ENCODE results near the gene LMX1B. TPM values are rescaled to one million over a fixed set of nuclear protein-coding genes. Genes with fewer than 3 reads are reported as not detected.

Gene LMX1B
- total and polyA plus RNA-seq, 2 donors (not counting 3 experiments of a cell fraction or from before 2014, with no cell fraction given), result not detected

DNA sequence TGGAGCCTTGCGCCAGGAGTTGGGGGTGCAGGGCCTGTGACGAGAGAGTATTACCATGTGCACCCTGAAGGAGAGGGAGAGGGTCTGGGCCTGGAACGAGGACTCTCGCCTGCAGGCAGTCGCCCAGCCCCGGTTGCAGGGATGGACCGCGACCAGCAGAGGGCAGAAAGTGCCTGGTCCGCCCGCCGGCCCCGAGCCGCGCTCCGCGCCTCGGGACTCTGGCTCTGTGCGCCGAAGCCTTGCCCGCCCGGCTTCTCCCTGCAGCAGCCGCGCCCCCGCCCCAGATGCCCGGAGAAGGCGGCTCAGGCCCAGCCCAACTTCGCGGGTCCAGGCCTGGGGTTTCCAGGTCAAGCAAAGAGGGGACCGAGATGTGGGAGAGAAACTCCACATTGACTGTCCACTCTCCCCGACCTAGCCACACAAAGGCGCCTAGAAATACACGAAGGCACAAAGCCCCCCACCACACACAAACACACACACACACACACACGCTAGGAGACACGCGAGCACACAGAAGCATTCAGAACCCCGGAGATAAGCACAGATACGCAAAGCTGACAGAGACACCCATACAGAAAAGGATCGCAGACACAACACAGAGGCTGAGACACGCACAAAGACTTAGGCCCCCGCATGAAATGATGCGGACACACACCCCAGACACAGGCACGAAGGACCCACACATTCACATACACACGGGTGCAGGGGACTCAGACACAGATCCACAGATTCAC is 2.0 kb upstream of the LMX1B start:
- ChIA-PET CTCF (interaction anchor here (1.0 to 6.1 kb wide), 5 partner anchors 9 to 170 kb away, joined by 3 to 64 read pairs (median 4); no protein-coding TSS in a partner anchor), POLR2A (no interaction called here)
- DNase-seq (ENCODE audit: low read depth, low spot score) (peak; percentile 46), FAIRE-seq (peak; percentile 66)
- Histone ChIP-seq H3K27ac (ENCODE audit: insufficient read depth, low read depth, low read length) (no peak overlapping the region), H3K36me3 (ENCODE audit: control insufficient read depth in 2 of 2, extremely low read depth in 1 of 2, insufficient read depth in 2 of 2, low read length in 2 of 2) (no peaks in the 10 kb centered on the region), H2AFZ (ENCODE audit: low read depth, low read length) (no peak overlapping the region), H3K4me1 (ENCODE audit: control insufficient read depth, extremely low read depth, insufficient read depth, low read length) (no peaks in the 10 kb centered on the region), H3K4me3 (replicated peaks in 1 of 3; ENCODE audit: insufficient read depth in 1 of 3, low read depth in 1 of 3, low read length in 3 of 3) (no peak overlapping the region), H3K4me2 (ENCODE audit: insufficient read depth, low read length) (no peak overlapping the region), H3K79me2 (ENCODE audit: control insufficient read depth, insufficient read depth, low read length) (no peaks in the 10 kb centered on the region), H3K9me3 (replicated peaks; ENCODE audit: control insufficient read depth, insufficient read depth, low read length) (no peaks in the 10 kb centered on the region), H3K27me3 (ENCODE audit: control insufficient read depth in 2 of 2, insufficient read depth in 2 of 2, low read length in 2 of 2) (peaks cover 66% of the 10 kb centered on the region in 2 experiments), H4K20me1 (replicated peaks; ENCODE audit: control insufficient read depth, extremely low read depth, insufficient read depth, low read length) (no peaks in the 10 kb centered on the region), H3K9me1 (replicated peaks; ENCODE audit: control insufficient read depth, extremely low read depth, insufficient read depth, low read length) (no peaks in the 10 kb centered on the region), H3K9ac (replicated peaks; ENCODE audit: extremely low read depth, insufficient read depth, low read length) (no peak overlapping the region)
- BruUV-seq (replicated peaks), result no TSS peak
- dilution Hi-C loops (cut with MboI; ENCODE audit: extremely low pct_ligation_motif_present, low sequenced_read_pairs) (no loop called here), intact Hi-C loops (cut with micrococcal nuclease) (loop anchor here (1.0 to 10.0 kb wide), 4 partner anchors 53 to 171 kb away; no protein-coding TSS in a partner anchor)
- TF ChIP-seq GATA2 (IDR thresholded peaks at IDR 0.05; ENCODE audit: insufficient read depth, insufficient read length, low read depth, low read length) (no peak), EZH2 (IDR thresholded peaks at IDR 0.05; ENCODE audit: borderline replicate concordance, low read depth, low read length, severe bottlenecking) (peak; percentile 95), JUN (IDR thresholded peaks at IDR 0.05; ENCODE audit: borderline replicate concordance, insufficient read depth, insufficient read length, low read depth) (no peak), POLR2AphosphoS5 (IDR thresholded peaks at IDR 0.05; ENCODE audit: insufficient read depth, low read depth, low read length) (no peak), MYC (IDR thresholded peaks at IDR 0.05; ENCODE audit: low read depth, low read length) (no peak), POLR2A (IDR thresholded peaks at IDR 0.05; ENCODE audit: low read depth, low read length) (no peak)
- TF ChIP-seq, protein P1, sequence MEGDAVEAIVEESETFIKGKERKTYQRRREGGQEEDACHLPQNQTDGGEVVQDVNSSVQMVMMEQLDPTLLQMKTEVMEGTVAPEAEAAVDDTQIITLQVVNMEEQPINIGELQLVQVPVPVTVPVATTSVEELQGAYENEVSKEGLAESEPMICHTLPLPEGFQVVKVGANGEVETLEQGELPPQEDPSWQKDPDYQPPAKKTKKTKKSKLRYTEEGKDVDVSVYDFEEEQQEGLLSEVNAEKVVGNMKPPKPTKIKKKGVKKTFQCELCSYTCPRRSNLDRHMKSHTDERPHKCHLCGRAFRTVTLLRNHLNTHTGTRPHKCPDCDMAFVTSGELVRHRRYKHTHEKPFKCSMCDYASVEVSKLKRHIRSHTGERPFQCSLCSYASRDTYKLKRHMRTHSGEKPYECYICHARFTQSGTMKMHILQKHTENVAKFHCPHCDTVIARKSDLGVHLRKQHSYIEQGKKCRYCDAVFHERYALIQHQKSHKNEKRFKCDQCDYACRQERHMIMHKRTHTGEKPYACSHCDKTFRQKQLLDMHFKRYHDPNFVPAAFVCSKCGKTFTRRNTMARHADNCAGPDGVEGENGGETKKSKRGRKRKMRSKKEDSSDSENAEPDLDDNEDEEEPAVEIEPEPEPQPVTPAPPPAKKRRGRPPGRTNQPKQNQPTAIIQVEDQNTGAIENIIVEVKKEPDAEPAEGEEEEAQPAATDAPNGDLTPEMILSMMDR (IDR thresholded peaks at IDR 0.05; ENCODE audit: extremely low read depth in 1 of 2, insufficient read depth in 1 of 2, low read depth in 1 of 2, low read length in 2 of 2), result peak; percentile 80 to 91
- TF ChIP-seq, protein P2, sequence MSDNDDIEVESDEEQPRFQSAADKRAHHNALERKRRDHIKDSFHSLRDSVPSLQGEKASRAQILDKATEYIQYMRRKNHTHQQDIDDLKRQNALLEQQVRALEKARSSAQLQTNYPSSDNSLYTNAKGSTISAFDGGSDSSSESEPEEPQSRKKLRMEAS (IDR thresholded peaks at IDR 0.05; ENCODE audit: insufficient read depth, insufficient read length), result no peak

Data from endothelial cell of umbilical vein (primary cell).